Measurements from ENCODE around the gene AMPD2. TPM values are rescaled to one million over a fixed set of nuclear protein-coding genes. Genes with fewer than 3 reads are reported as not detected.

The AMPD2 gene
- total and polyA plus RNA-seq, 7 donors, result 6.5 to 47.5 (median 21.4) TPM

DNA sequence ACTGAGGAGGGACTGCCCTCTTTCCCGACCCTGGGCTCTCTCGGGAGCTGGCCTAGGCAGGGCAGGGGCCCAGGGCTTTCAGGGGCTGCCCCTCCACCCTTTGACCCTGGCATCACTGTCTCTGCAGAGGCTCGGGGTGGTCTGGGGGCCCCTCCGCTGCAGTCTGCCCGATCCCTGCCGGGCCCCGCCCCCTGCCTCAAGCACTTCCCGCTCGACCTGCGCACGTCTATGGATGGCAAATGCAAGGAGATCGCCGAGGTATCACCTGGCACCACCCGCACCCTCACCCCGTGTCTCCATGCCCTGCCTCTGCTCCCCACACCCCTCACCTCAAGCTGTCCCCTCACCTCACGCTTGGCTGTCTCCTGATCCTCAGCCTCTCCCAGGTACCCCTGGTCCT lies 5.5 kb downstream of the AMPD2 start:
- peaks cover 0 to 39% (median 29%) of the 10 kb centered on the region in 4 donors for H3K4me1 ChIP-seq
- no peak overlapping the region for H3K4me3 ChIP-seq
- H3K9me3 ChIP-seq, result no peaks in the 10 kb centered on the region
- H3K27me3 ChIP-seq, result no peaks in the 10 kb centered on the region
- TF ChIP-seq POLR2AphosphoS5 (IDR thresholded peaks at IDR 0.05) (no peak), POLR2A (IDR thresholded peaks at IDR 0.05) (no peak), EP300 (IDR thresholded peaks at IDR 0.05) (no peak)
- intact Hi-C loops (cut with DNase I), result no loop called here
- DNase-seq, result no peak
- peaks cover 13 to 40% (median 28%) of the 10 kb centered on the region in 4 donors for H3K36me3 ChIP-seq
- WGBS, 2 donors, result 90 to 91% methylated on average over 16 of the region's 16 CpGs
- peak overlapping the region in 2 of 4 donors; percentile 20 to 32 for H3K27ac ChIP-seq

DNA sequence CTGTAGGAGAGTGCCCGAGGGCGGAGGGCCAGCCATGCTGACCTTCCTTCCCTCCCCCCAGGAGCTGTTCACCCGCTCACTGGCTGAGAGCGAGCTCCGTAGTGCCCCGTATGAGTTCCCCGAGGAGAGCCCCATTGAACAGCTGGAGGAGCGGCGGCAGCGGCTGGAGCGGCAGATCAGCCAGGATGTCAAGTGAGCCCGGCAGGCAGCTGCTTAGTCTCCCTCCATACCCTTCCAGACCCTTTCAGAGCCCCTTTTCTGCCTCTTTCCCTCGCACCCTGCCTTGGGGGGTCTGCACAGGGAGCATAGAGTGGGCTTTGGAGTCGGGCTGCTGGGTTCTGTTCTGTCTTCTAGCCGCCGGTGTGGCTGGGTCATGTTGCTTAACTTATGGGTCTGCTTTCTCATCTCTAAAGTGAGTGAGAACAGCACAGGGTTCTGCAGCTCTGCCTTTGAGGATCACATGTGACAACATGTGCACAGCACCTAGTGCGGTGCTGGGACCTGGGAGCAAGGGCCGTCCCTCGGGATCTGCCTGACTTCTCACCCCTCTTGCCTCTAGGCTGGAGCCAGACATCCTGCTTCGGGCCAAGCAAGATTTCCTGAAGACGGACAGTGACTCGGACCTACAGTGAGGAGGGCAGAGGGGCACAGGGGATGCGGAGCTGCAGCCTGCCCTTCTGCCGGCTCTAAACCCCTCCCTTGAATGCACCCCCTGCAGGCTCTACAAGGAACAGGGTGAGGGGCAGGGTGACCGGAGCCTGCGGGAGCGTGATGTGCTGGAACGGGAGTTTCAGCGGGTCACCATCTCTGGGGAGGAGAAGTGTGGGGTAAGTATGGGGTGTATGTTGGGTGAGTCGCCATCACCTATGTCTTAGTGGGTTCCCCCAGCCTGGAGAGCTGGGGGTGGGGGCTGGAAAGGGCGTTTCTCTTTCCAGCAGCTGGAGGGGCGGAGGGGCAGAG lies 6.2 kb downstream of the AMPD2 start:
- Histone ChIP-seq H3K9me3 (no peaks in the 10 kb centered on the region), H3K27ac (peak overlapping the region in 2 of 4 donors; percentile 20 to 32), H3K36me3 (peaks cover 13 to 43% (median 28%) of the 10 kb centered on the region in 4 donors), H3K27me3 (no peaks in the 10 kb centered on the region), H3K4me1 (peaks cover 0 to 36% (median 27%) of the 10 kb centered on the region in 4 donors), H3K4me3 (no peak overlapping the region)
- no peak for TF ChIP-seq POLR2A (IDR thresholded peaks at IDR 0.05)
- TF ChIP-seq POLR2AphosphoS5 (IDR thresholded peaks at IDR 0.05), result no peak
- TF ChIP-seq, protein P1, sequence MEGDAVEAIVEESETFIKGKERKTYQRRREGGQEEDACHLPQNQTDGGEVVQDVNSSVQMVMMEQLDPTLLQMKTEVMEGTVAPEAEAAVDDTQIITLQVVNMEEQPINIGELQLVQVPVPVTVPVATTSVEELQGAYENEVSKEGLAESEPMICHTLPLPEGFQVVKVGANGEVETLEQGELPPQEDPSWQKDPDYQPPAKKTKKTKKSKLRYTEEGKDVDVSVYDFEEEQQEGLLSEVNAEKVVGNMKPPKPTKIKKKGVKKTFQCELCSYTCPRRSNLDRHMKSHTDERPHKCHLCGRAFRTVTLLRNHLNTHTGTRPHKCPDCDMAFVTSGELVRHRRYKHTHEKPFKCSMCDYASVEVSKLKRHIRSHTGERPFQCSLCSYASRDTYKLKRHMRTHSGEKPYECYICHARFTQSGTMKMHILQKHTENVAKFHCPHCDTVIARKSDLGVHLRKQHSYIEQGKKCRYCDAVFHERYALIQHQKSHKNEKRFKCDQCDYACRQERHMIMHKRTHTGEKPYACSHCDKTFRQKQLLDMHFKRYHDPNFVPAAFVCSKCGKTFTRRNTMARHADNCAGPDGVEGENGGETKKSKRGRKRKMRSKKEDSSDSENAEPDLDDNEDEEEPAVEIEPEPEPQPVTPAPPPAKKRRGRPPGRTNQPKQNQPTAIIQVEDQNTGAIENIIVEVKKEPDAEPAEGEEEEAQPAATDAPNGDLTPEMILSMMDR (IDR thresholded peaks at IDR 0.05), result no peak
- no peak for TF ChIP-seq EP300 (IDR thresholded peaks at IDR 0.05)
- WGBS, 2 donors, result 87% methylated on average over 32 of the region's 32 CpGs
- no peak for DNase-seq
- intact Hi-C loops (cut with DNase I), result no loop called here

DNA sequence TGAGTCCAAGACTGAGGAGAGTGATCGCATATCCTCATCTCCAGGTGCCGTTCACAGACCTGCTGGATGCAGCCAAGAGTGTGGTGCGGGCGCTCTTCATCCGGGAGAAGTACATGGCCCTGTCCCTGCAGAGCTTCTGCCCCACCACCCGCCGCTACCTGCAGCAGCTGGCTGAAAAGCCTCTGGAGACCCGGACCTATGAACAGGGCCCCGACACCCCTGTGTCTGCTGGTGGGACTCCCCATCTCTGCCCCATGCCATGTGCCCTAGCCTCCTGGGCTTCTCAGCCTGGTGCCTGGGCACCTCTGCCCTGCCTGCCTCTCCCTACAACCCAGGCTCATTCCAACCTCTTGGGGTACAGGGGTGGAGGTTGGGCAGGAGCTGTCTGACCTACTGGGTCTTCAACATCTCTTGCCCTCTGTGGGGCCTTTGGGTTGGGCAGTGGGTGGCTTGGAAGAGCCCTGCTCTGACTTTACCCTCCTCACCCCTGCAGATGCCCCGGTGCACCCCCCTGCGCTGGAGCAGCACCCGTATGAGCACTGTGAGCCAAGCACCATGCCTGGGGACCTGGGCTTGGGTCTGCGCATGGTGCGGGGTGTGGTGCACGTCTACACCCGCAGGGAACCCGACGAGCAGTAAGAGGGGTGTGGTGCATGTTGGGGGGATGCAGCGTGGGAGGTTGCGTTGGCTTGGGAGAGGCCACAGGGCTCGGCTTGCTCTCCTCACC lies 7.2 kb downstream of the AMPD2 start:
- Histone ChIP-seq H3K9me3 (no peaks in the 10 kb centered on the region), H3K36me3 (peaks cover 13 to 50% (median 31%) of the 10 kb centered on the region in 4 donors), H3K4me1 (peaks cover 0 to 27% (median 19%) of the 10 kb centered on the region in 4 donors), H3K27ac (no peak overlapping the region), H3K27me3 (no peaks in the 10 kb centered on the region), H3K4me3 (no peak overlapping the region)
- TF ChIP-seq, protein P1 (IDR thresholded peaks at IDR 0.05), result no peak
- TF ChIP-seq EP300 (IDR thresholded peaks at IDR 0.05), result no peak
- no peak for TF ChIP-seq POLR2A (IDR thresholded peaks at IDR 0.05)
- no peak for TF ChIP-seq POLR2AphosphoS5 (IDR thresholded peaks at IDR 0.05)
- intact Hi-C loops (cut with DNase I), result no loop called here
- 92 to 96% methylated on average over 21 of the region's 21 CpGs for WGBS, 2 donors
- no peak for DNase-seq

DNA sequence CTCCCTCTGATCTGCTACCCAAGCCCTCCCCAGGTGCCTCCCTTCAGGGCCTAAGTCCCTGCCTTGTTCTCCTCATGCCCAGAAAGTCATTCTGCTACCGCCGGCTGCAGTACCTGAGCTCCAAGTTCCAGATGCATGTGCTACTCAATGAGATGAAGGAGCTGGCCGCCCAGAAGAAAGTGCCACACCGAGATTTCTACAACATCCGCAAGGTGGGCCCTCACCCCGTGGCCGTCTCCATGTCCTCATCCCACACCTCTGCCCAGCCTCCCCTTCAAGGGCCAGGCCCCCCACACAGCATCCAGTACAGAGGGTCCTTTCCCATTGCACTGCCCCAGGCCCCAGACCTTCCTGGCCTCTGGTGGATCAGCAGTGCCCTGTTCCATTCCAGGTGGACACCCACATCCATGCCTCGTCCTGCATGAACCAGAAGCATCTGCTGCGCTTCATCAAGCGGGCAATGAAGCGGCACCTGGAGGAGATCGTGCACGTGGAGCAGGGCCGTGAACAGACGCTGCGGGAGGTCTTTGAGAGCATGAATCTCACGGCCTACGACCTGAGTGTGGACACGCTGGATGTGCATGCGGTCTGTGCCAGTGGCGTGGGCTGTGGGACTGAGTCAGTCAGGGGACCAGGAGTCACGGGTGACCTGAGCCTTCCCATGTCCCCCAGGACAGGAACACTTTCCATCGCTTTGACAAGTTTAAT lies 8.2 kb downstream of the AMPD2 start:
- H3K4me1 ChIP-seq, result peaks cover 0 to 25% (median 17%) of the 10 kb centered on the region in 4 donors
- H3K9me3 ChIP-seq, result no peaks in the 10 kb centered on the region
- H3K4me3 ChIP-seq, result no peak overlapping the region
- peaks cover 13 to 50% (median 31%) of the 10 kb centered on the region in 4 donors for H3K36me3 ChIP-seq
- intact Hi-C loops (cut with DNase I), result no loop called here
- no peaks in the 10 kb centered on the region for H3K27me3 ChIP-seq
- H3K27ac ChIP-seq, result no peak overlapping the region
- DNase-seq, result no peak
- TF ChIP-seq POLR2A (IDR thresholded peaks at IDR 0.05), result no peak
- TF ChIP-seq, protein P1 (IDR thresholded peaks at IDR 0.05), result no peak
- no peak for TF ChIP-seq POLR2AphosphoS5 (IDR thresholded peaks at IDR 0.05)
- no peak for TF ChIP-seq EP300 (IDR thresholded peaks at IDR 0.05)
- WGBS, 2 donors, result 93 to 95% methylated on average over 23 of the region's 23 CpGs

All from sigmoid colon (tissue), 7 donors.